T-helper 17 cell (primary cell): ENCODE data around the gene INO80D. TPM values are rescaled to one million over a fixed set of nuclear protein-coding genes. Genes with fewer than 3 reads are reported as not detected.

Source experiments
- ATAC-seq: fragments of 150-1000 bp; cut with Tn5 transposase; 2 replicates; pipeline ENCODE4 v1.10.0; 2021; ENCODE audit warnings: mild to moderate bottlenecking, moderate library complexity
- DNase-seq, 3 donors: peaks; one replicate each; pipeline versions ENCODE4 v3.0.0 to v3.0.0-alpha.2; 2020 to 2021
- H3K9me3 ChIP-seq: one replicate; pipeline ENCODE4 v1.7.0; 2013; ENCODE audit warnings: low read length, mild to moderate bottlenecking; ENCODE audit not compliant: control insufficient read depth, poor library complexity, severe bottlenecking
- H3K27ac Mint-ChIP-seq: one replicate; pipeline ENCODE4 v1.8.0; 2022; ENCODE audit warnings: mild to moderate bottlenecking, moderate library complexity, mixed read lengths
- H3K27me3 Mint-ChIP-seq: one replicate; pipeline ENCODE4 v1.8.0; 2022; ENCODE audit warnings: mixed read lengths
- H3K36me3 Mint-ChIP-seq: one replicate; pipeline ENCODE4 v1.8.0; 2022; ENCODE audit warnings: low read depth, mixed read lengths
- H3K4me1 Mint-ChIP-seq: one replicate; pipeline ENCODE4 v1.8.0; 2022; ENCODE audit warnings: mild to moderate bottlenecking, mixed read lengths
- H3K4me3 Mint-ChIP-seq: one replicate; pipeline ENCODE4 v1.8.0; 2022; ENCODE audit warnings: mild to moderate bottlenecking, moderate library complexity, mixed read lengths
- total RNA-seq, 4 donors: library from RNA in 2 of 4; stranded (reverse) in 2 of 4; gene quantifications; one replicate each; pipeline ENCODE4 v1.2.3 and lab custom pipeline; 2022 to 2026

Gene INO80D
- total RNA-seq, 2 donors from 2014 or later: 52.7 to 53.0 TPM

- ATAC-seq (no peak), DNase-seq (no peak)
- Mint-ChIP-seq H3K27ac (no peak overlapping the region), H3K27me3 (peaks cover 47% of the 10 kb centered on the region), H3K4me3 (no peak overlapping the region), H3K4me1 (peaks cover 3% of the 10 kb centered on the region), H3K36me3 (no peaks in the 10 kb centered on the region)
- H3K9me3 ChIP-seq: no peaks in the 10 kb centered on the region
Observed at GRCh38 chr2:205952282-205952681, 133.7 kb downstream of the INO80D start.

- Mint-ChIP-seq H3K4me3 (no peak overlapping the region), H3K27ac (no peak overlapping the region), H3K36me3 (no peaks in the 10 kb centered on the region), H3K4me1 (peaks cover 3% of the 10 kb centered on the region), H3K27me3 (peaks cover 40% of the 10 kb centered on the region)
- ATAC-seq (no peak), DNase-seq (no peak)
- no peaks in the 10 kb centered on the region for H3K9me3 ChIP-seq
Observed at GRCh38 chr2:205948883-205949282, 137.1 kb downstream of the INO80D start.

- no peak overlapping the region for H3K27ac Mint-ChIP-seq
Observed at GRCh38 chr2:205948496-205948837, 137.5 kb downstream of the INO80D start.

GRCh38 chr2:205947621-205948495 lies 138.1 kb downstream of the INO80D start:
- no peaks in the 10 kb centered on the region for H3K9me3 ChIP-seq
- Mint-ChIP-seq H3K4me3 (no peak overlapping the region), H3K4me1 (peaks cover 3% of the 10 kb centered on the region), H3K27me3 (peaks cover 40% of the 10 kb centered on the region), H3K27ac (no peak overlapping the region), H3K36me3 (no peaks in the 10 kb centered on the region)
- DNase-seq (peak in 2 of 3 donors; percentile 21 to 37), ATAC-seq (peak; percentile 69)

More at GRCh38 chr2:205948496-205948837, 137.5 kb downstream of the INO80D start:
- no peaks in the 10 kb centered on the region for H3K9me3 ChIP-seq
- no peaks in the 10 kb centered on the region for H3K36me3 Mint-ChIP-seq
- H3K4me1 Mint-ChIP-seq: peaks cover 3% of the 10 kb centered on the region
- no peak overlapping the region for H3K4me3 Mint-ChIP-seq
- DNase-seq: no peak
- no peak for ATAC-seq
- peaks cover 40% of the 10 kb centered on the region for H3K27me3 Mint-ChIP-seq

- H3K9me3 ChIP-seq: no peaks in the 10 kb centered on the region
- ATAC-seq: no peak
- H3K27me3 Mint-ChIP-seq: peaks cover 35% of the 10 kb centered on the region
- no peak for DNase-seq
- peaks cover 3% of the 10 kb centered on the region for H3K4me1 Mint-ChIP-seq
- no peaks in the 10 kb centered on the region for H3K36me3 Mint-ChIP-seq
- no peak overlapping the region for H3K4me3 Mint-ChIP-seq
- H3K27ac Mint-ChIP-seq: no peak overlapping the region
Observed at GRCh38 chr2:205946226-205946625, 139.7 kb downstream of the INO80D start.

Other genes starting within 250 kb of the INO80D start
- gene NDUFS1, start 73.3 kb upstream of the INO80D start, total RNA-seq: 10 to 100 TPM; 30.9 to 35.2 TPM
- gene EEF1B2, start 73.7 kb upstream of the INO80D start, total RNA-seq: 100 to 1,000 TPM; 881 to 966 TPM
- 10 to 100 TPM; 14.0 to 23.2 TPM for gene ZDBF2, start 188.5 kb upstream of the INO80D start, total RNA-seq